Measurements from ENCODE around the gene GABBR1.

GRCh38 chr6:29676981-29677601 lies 44.1 kb upstream of the GABBR1 start:
- TF ChIP-seq CTCF (IDR thresholded peaks at IDR 0.05; ENCODE audit: low read depth, low read length), result no peak
- no peak for TF ChIP-seq EZH2phosphoT487 (IDR thresholded peaks at IDR 0.05; ENCODE audit: low read depth)
